Loucy (cell line): ENCODE data around the gene PAFAH2.
A peak's percentile ranks its signal among the peaks of the same experiment; 100 is the strongest.

Experiments
- H2AFZ ChIP-seq: fragments of 200-600 bp; sonication (generic); 2 replicates; pipeline ENCODE4 v1.6.0; 2016; ENCODE audit warnings: antibody characterized with exemption, mild to moderate bottlenecking, low read length, moderate library complexity
- H3F3A ChIP-seq: fragments of 200-600 bp; 2 replicates; pipeline ENCODE4 v1.6.0; 2016; ENCODE audit warnings: antibody characterized with exemption, low read depth, mild to moderate bottlenecking
- H3K27me3 ChIP-seq: fragments of 200-600 bp; sonication (generic); 2 replicates; pipeline ENCODE4 v1.6.1; 2014; ENCODE audit warnings: low read length, mild to moderate bottlenecking; ENCODE audit not compliant: insufficient read depth, poor library complexity, severe bottlenecking
- H3K36me3 ChIP-seq: fragments of 200-600 bp; sonication (generic); 2 replicates; pipeline ENCODE4 v1.6.1; 2016; ENCODE audit warnings: low read length; ENCODE audit not compliant: insufficient read depth
- H3K4me1 ChIP-seq: fragments of 200-600 bp; sonication (generic); 2 replicates; pipeline ENCODE4 v1.5.1; 2014; ENCODE audit warnings: low read length, mild to moderate bottlenecking; ENCODE audit not compliant: insufficient read depth, poor library complexity, severe bottlenecking
- H3K4me2 ChIP-seq: fragments of 200-600 bp; sonication (generic); 2 replicates; pipeline ENCODE4 v1.6.0; 2014; ENCODE audit warnings: antibody characterized with exemption, low read length, low read depth, mild to moderate bottlenecking; ENCODE audit not compliant: poor library complexity, severe bottlenecking
- H3K4me3 ChIP-seq: fragments of 200-600 bp; sonication (generic); 2 replicates; pipeline ENCODE4 v1.5.1; 2014; ENCODE audit warnings: low read length, mild to moderate bottlenecking, mixed read lengths; ENCODE audit not compliant: poor library complexity, severe bottlenecking
- H3K79me2 ChIP-seq: fragments of 200-600 bp; sonication (generic); 2 replicates; pipeline ENCODE4 v1.6.1; 2014; ENCODE audit warnings: low read length; ENCODE audit not compliant: insufficient read depth
- H3K9ac ChIP-seq: fragments of 200-600 bp; sonication (generic); 2 replicates; pipeline ENCODE4 v1.6.0; 2014; ENCODE audit warnings: mild to moderate bottlenecking, low read depth, low read length, moderate library complexity; ENCODE audit not compliant: poor library complexity, severe bottlenecking
- H3K9me2 ChIP-seq: fragments of 200-600 bp; sonication (generic); replicated peaks from 2 replicates; pipeline ENCODE4 v1.6.1; 2016; ENCODE audit warnings: low read depth, low read length, mixed read lengths
- H3K9me3 ChIP-seq: fragments of 200-600 bp; sonication (generic); 2 replicates; pipeline ENCODE4 v1.6.1; 2014; ENCODE audit warnings: mild to moderate bottlenecking, antibody characterized with exemption, low read length, low read depth; ENCODE audit not compliant: insufficient read depth
- H4K20me1 ChIP-seq: fragments of 200-600 bp; sonication (generic); 2 replicates; pipeline ENCODE4 v1.6.0; 2014; ENCODE audit warnings: antibody characterized with exemption, low read length, mild to moderate bottlenecking; ENCODE audit not compliant: insufficient read depth, poor library complexity, severe bottlenecking
- EZH2phosphoT487 ChIP-seq: fragments of 200-600 bp; IDR thresholded peaks from 2 replicates; pipeline ENCODE4 v1.6.1; 2018; ENCODE audit warnings: antibody characterized with exemption, mild to moderate bottlenecking, moderate library complexity, borderline replicate concordance
- TF ChIP-seq, protein P1 (sequence below): fragments of 200-600 bp; sonication (generic); conservative IDR thresholded peaks from 2 replicates; pipeline ENCODE4 v1.5.1; 2014; ENCODE audit warnings: mild to moderate bottlenecking, antibody characterized with exemption, low read length

Gene PAFAH2

DNA sequence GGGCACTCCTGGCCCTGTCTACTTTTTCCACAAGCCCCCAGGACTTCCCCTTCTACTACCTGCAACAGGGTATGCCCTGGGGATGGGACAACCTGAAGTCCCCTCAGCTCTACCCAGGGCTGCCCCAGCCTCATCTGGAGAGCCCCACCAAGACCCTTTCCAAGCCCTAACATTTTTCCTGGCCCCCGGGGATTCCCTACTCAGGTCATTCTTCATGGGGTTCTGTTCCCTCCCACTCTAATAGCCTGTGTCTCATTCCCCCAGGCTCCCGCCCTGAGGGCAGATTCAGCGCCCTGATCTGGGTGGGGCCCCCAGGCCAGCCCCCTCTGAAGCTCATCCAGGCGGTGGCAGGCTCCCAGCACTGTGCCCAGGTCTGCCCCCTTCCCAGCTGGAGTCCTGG lies 33.3 kb upstream of the PAFAH2 start:
- H3K9me3 ChIP-seq: no peaks in the 10 kb centered on the region
- no peak overlapping the region for H3K4me2 ChIP-seq
- no peaks in the 10 kb centered on the region for H3K36me3 ChIP-seq
- no peak overlapping the region for H3K9ac ChIP-seq
- no peaks in the 10 kb centered on the region for H3K79me2 ChIP-seq
- no peak overlapping the region for H2AFZ ChIP-seq
- H3K9me2 ChIP-seq: no peaks in the 10 kb centered on the region
- no peak overlapping the region for H3K4me3 ChIP-seq
- peaks cover 34% of the 10 kb centered on the region for H3K4me1 ChIP-seq
- no peaks in the 10 kb centered on the region for H3F3A ChIP-seq
- peaks cover 8% of the 10 kb centered on the region for H3K27me3 ChIP-seq
- H4K20me1 ChIP-seq: no peaks in the 10 kb centered on the region
- TF ChIP-seq EZH2phosphoT487: no peak
- TF ChIP-seq, protein P1, sequence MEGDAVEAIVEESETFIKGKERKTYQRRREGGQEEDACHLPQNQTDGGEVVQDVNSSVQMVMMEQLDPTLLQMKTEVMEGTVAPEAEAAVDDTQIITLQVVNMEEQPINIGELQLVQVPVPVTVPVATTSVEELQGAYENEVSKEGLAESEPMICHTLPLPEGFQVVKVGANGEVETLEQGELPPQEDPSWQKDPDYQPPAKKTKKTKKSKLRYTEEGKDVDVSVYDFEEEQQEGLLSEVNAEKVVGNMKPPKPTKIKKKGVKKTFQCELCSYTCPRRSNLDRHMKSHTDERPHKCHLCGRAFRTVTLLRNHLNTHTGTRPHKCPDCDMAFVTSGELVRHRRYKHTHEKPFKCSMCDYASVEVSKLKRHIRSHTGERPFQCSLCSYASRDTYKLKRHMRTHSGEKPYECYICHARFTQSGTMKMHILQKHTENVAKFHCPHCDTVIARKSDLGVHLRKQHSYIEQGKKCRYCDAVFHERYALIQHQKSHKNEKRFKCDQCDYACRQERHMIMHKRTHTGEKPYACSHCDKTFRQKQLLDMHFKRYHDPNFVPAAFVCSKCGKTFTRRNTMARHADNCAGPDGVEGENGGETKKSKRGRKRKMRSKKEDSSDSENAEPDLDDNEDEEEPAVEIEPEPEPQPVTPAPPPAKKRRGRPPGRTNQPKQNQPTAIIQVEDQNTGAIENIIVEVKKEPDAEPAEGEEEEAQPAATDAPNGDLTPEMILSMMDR: no peak

DNA sequence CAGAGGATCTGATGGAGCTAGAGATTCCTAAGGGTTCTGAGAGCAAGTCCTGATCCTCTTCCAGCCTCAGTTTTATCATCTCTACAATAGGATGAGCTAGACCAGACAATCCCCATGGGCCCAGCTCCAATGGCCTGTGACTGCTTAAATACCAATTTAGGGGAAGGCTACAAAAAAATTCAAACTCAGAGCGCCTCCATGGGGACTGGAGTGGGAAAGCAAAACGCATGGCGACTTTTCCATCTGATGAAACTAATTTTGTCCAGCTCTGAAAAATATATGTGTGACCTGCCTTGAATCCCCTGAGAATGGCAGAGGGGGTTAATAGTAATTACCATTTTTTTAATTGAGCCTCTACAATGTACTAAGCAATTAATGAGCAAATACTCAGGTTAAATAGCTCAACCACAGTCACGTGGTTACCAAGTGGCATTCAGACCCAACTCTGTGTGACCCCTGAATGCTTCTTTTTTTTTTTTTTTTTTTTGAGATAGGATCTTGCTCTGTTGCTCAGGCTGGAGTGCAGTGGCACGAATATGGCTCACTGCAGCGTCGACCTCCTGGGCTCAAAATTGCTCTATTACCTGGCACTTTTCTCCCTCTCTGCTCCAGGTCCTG lies 32.1 kb upstream of the PAFAH2 start:
- Histone ChIP-seq H3F3A (no peaks in the 10 kb centered on the region), H3K4me3 (no peak overlapping the region), H3K4me1 (peaks cover 27% of the 10 kb centered on the region), H2AFZ (no peak overlapping the region), H3K4me2 (no peak overlapping the region), H3K79me2 (no peaks in the 10 kb centered on the region), H3K9ac (no peak overlapping the region), H3K9me3 (no peaks in the 10 kb centered on the region), H3K9me2 (no peaks in the 10 kb centered on the region), H4K20me1 (no peaks in the 10 kb centered on the region), H3K27me3 (peaks cover 8% of the 10 kb centered on the region), H3K36me3 (no peaks in the 10 kb centered on the region)
- TF ChIP-seq EZH2phosphoT487: no peak
- TF ChIP-seq, protein P1: peak; percentile 57

DNA sequence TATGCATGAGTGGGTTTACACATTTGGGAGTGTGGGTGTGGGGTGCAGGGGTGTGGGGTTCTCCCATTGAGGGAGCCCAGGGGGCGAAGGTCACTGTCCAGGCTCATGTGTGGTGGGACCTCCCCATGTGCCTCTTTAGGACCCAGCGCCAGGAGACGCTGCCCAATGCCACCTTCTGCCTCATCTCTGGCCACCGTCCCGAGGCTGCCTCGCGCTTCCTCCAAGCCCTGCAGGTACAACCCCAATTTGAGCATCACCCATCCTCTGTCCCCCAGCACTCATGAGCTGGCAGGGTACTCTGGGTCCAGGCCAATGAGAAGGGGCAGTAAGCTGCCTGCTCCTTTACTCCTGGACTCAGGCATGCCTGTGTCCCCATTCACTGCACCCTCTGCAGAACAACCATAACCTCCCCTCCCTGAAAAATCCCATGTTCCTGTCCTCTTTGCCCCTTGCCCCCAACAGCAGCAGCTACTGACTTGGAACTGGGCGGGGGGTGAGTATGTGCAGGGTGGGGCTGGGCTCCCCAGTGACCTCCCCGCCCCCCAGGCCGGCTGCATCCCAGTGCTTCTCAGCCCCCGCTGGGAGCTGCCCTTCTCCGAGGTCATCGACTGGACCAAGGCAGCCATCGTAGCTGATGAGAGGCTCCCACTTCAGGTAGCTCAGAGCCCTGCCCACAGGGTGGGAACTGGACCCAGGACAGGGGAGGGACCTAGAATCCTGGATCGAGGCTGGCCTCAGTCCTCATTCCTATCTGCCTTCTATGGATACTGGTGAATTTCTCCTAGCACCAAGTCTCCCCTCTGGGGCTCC lies 31.4 kb upstream of the PAFAH2 start:
- Histone ChIP-seq H3K4me3 (no peak overlapping the region), H4K20me1 (no peaks in the 10 kb centered on the region), H3K9me3 (no peaks in the 10 kb centered on the region), H3F3A (no peaks in the 10 kb centered on the region), H3K36me3 (no peaks in the 10 kb centered on the region), H2AFZ (no peak overlapping the region), H3K9ac (no peak overlapping the region), H3K4me2 (peak overlapping the region; percentile 9), H3K79me2 (no peaks in the 10 kb centered on the region), H3K4me1 (peaks cover 23% of the 10 kb centered on the region), H3K9me2 (no peaks in the 10 kb centered on the region), H3K27me3 (peaks cover under 1% of the 10 kb centered on the region)
- TF ChIP-seq, protein P1: no peak
- no peak for TF ChIP-seq EZH2phosphoT487
